Measurements from ENCODE around the gene L3MBTL4.

- no peak for TF ChIP-seq EZH2 (IDR thresholded peaks at IDR 0.05; ENCODE audit: borderline replicate concordance, low read depth, low read length, poor library complexity, severe bottlenecking)
- TF ChIP-seq, protein P1, sequence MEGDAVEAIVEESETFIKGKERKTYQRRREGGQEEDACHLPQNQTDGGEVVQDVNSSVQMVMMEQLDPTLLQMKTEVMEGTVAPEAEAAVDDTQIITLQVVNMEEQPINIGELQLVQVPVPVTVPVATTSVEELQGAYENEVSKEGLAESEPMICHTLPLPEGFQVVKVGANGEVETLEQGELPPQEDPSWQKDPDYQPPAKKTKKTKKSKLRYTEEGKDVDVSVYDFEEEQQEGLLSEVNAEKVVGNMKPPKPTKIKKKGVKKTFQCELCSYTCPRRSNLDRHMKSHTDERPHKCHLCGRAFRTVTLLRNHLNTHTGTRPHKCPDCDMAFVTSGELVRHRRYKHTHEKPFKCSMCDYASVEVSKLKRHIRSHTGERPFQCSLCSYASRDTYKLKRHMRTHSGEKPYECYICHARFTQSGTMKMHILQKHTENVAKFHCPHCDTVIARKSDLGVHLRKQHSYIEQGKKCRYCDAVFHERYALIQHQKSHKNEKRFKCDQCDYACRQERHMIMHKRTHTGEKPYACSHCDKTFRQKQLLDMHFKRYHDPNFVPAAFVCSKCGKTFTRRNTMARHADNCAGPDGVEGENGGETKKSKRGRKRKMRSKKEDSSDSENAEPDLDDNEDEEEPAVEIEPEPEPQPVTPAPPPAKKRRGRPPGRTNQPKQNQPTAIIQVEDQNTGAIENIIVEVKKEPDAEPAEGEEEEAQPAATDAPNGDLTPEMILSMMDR (conservative IDR thresholded peaks at IDR 0.05; ENCODE audit: low read depth, low read length): no peak
Observed at GRCh38 chr18:5993938-5994337, 420.8 kb downstream of the L3MBTL4 start.
